KMS-11 (cell line): ENCODE results near the gene GPR27.

Source experiments
- H2AFZ ChIP-seq: fragments of 200-600 bp; sonication (generic); 2 replicates; pipeline ENCODE4 v1.6.1; 2016; ENCODE audit warnings: antibody characterized with exemption, mixed run types, low read depth
- H3K27ac ChIP-seq: fragments of 200-600 bp; sonication (generic); 2 replicates; pipeline ENCODE4 v1.6.1; 2016; ENCODE audit warnings: mild to moderate bottlenecking, mixed run types
- H3K27me3 ChIP-seq: fragments of 200-600 bp; sonication (generic); 2 replicates; pipeline ENCODE4 v1.6.1; 2017; ENCODE audit warnings: mild to moderate bottlenecking, low read depth, mixed run types, moderate library complexity; ENCODE audit not compliant: insufficient read depth
- H3K36me3 ChIP-seq: fragments of 200-600 bp; sonication (generic); 2 replicates; pipeline ENCODE4 v1.6.1; 2017; ENCODE audit warnings: mild to moderate bottlenecking, mixed run types; ENCODE audit not compliant: insufficient read depth
- H3K4me1 ChIP-seq: fragments of 200-600 bp; sonication (generic); 2 replicates; pipeline ENCODE4 v1.6.1; 2016; ENCODE audit warnings: mild to moderate bottlenecking, low read depth, mixed run types; ENCODE audit not compliant: poor library complexity, severe bottlenecking
- H3K4me2 ChIP-seq: fragments of 200-600 bp; sonication (generic); 2 replicates; pipeline ENCODE4 v1.7.0; 2016; ENCODE audit warnings: mild to moderate bottlenecking, mixed run types
- H3K4me3 ChIP-seq: fragments of 200-600 bp; sonication (generic); IDR thresholded peaks from 2 replicates; pipeline ENCODE4 v1.6.1; 2017; ENCODE audit warnings: low read depth, low read length, mixed read lengths; ENCODE audit not compliant: insufficient read depth
- H3K79me2 ChIP-seq: fragments of 200-600 bp; sonication (generic); 2 replicates; pipeline ENCODE4 v1.6.1; 2016; ENCODE audit warnings: low read depth, mixed run types; ENCODE audit not compliant: insufficient read depth
- H3K9ac ChIP-seq: fragments of 200-600 bp; sonication (generic); 2 replicates; pipeline ENCODE4 v1.6.1; 2016; ENCODE audit warnings: mild to moderate bottlenecking, mixed run types
- H4K20me1 ChIP-seq: fragments of 200-600 bp; sonication (generic); 2 replicates; pipeline ENCODE4 v1.6.1; 2016; ENCODE audit warnings: mild to moderate bottlenecking, mixed run types; ENCODE audit not compliant: insufficient read depth
- TF ChIP-seq, protein P1 (sequence below): fragments of 200-600 bp; sonication (generic); conservative IDR thresholded peaks from 2 replicates; pipeline ENCODE4 v1.6.1; 2017; ENCODE audit warnings: low read depth, mild to moderate bottlenecking, antibody characterized with exemption, low read length, moderate library complexity, mixed read lengths

GPR27 gene

DNA sequence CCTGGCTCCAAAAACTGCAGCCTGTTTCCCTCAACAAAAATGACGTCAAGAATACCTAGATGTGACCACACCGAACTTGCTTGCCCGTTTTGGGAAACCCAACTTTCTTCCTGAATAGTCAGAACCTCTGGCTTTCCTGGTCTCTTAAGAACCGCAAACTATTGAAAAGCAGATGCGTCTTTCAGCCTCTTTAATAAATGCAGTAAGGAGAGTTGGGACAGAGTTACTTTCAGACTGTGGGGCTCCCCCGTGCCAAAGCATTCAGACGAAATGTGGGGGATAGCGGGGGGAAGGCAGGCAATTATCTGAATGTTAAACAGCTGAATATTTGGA, 32.5 kb downstream of the GPR27 start:
- Histone ChIP-seq H3K79me2 (no peaks in the 10 kb centered on the region), H4K20me1 (no peaks in the 10 kb centered on the region), H3K27me3 (no peaks in the 10 kb centered on the region), H2AFZ (no peak overlapping the region), H3K4me2 (no peak overlapping the region), H3K27ac (no peak overlapping the region), H3K9ac (no peak overlapping the region), H3K4me1 (no peaks in the 10 kb centered on the region), H3K4me3 (no peak overlapping the region), H3K36me3 (no peaks in the 10 kb centered on the region)
- TF ChIP-seq, protein P1, sequence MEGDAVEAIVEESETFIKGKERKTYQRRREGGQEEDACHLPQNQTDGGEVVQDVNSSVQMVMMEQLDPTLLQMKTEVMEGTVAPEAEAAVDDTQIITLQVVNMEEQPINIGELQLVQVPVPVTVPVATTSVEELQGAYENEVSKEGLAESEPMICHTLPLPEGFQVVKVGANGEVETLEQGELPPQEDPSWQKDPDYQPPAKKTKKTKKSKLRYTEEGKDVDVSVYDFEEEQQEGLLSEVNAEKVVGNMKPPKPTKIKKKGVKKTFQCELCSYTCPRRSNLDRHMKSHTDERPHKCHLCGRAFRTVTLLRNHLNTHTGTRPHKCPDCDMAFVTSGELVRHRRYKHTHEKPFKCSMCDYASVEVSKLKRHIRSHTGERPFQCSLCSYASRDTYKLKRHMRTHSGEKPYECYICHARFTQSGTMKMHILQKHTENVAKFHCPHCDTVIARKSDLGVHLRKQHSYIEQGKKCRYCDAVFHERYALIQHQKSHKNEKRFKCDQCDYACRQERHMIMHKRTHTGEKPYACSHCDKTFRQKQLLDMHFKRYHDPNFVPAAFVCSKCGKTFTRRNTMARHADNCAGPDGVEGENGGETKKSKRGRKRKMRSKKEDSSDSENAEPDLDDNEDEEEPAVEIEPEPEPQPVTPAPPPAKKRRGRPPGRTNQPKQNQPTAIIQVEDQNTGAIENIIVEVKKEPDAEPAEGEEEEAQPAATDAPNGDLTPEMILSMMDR: no peak

GRCh38 chr3:71786551-71786950, 32.9 kb downstream of the GPR27 start:
- Histone ChIP-seq H3K4me3 (no peak overlapping the region), H3K36me3 (no peaks in the 10 kb centered on the region), H3K4me1 (no peaks in the 10 kb centered on the region), H3K9ac (no peak overlapping the region), H4K20me1 (no peaks in the 10 kb centered on the region), H3K4me2 (no peak overlapping the region), H3K27ac (no peak overlapping the region), H3K27me3 (no peaks in the 10 kb centered on the region), H2AFZ (no peak overlapping the region), H3K79me2 (no peaks in the 10 kb centered on the region)
- TF ChIP-seq, protein P1: no peak

DNA sequence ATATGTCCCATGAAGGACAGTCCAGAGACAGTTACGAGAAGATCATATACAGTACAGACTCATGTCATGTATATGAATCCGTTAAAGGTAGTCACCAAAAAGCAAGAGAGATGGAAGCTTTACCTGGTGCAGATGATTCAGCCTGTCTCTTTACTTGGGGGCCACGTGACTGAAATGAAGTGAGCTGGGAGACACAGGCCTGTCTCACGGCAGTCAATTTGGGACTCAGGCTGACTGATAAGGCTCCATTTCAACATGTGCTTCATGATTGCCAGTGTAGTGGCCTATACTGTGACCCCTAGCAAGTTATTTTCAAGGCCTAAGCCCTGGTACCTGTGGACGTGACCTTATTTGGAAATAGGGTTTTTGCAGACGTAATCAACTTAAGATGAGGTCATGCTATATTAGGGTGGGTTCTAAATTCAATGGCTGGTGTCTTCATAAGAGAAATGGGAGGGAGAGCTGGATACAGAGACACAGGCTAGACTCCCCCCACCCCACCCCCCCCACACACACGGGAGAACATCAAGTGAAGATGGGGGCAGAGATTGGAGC, 34.3 kb downstream of the GPR27 start:
- Histone ChIP-seq H3K27me3 (no peaks in the 10 kb centered on the region), H3K27ac (no peak overlapping the region), H3K79me2 (no peaks in the 10 kb centered on the region), H4K20me1 (no peaks in the 10 kb centered on the region), H3K9ac (no peak overlapping the region), H3K4me2 (no peak overlapping the region), H2AFZ (no peak overlapping the region), H3K4me1 (no peaks in the 10 kb centered on the region), H3K4me3 (no peak overlapping the region), H3K36me3 (no peaks in the 10 kb centered on the region)
- TF ChIP-seq, protein P1: no peak

- H4K20me1 ChIP-seq: no peaks in the 10 kb centered on the region
- no peaks in the 10 kb centered on the region for H3K79me2 ChIP-seq
- H3K4me2 ChIP-seq: no peak overlapping the region
- no peak overlapping the region for H2AFZ ChIP-seq
- no peaks in the 10 kb centered on the region for H3K27me3 ChIP-seq
- H3K9ac ChIP-seq: no peak overlapping the region
- TF ChIP-seq, protein P1: no peak
- no peak overlapping the region for H3K4me3 ChIP-seq
- no peaks in the 10 kb centered on the region for H3K4me1 ChIP-seq
- no peaks in the 10 kb centered on the region for H3K36me3 ChIP-seq
- H3K27ac ChIP-seq: no peak overlapping the region
Observed at GRCh38 chr3:71789922-71790321, 36.3 kb downstream of the GPR27 start.
